Measurements from ENCODE around the gene DTNA. TPM values are rescaled to one million over a fixed set of nuclear protein-coding genes. Genes with fewer than 3 reads are reported as not detected.

The DTNA gene
- total RNA-seq, 1 donor from 2014 or later, result 13.3 TPM

DNA sequence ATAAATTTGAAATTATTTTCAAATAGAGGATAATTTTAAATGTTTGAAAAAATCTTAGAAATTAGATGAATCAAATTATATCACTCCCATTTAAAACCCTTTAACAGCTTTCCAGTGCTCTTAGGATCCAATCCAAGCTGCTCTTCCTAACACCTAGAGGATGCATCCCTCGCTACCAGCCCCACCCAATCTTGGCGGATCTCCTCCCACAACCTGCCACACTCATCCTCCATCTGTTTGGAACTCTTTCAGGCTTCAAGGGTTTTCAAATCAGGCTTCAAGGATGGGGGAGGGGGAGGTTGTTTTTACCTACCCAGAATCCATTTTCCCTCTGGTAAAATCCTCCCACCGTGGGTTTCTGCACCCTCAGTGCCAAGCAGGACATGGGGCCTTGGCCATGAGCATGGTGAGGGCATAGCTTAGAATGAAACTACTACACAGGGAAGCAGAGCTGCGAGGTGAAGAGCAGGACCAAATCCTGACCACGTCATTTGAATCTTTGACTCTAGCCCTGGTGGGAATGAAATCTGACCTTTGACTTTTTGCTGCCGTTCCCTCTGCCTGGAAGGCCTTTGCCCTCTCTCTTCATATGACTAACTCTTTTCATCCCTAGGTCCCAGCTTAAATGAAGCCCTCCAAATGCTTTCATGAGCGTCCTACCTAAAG, 218.1 kb downstream of the DTNA start:
- no peak overlapping the region for H3K4me3 Mint-ChIP-seq
- TF ChIP-seq, protein P1, sequence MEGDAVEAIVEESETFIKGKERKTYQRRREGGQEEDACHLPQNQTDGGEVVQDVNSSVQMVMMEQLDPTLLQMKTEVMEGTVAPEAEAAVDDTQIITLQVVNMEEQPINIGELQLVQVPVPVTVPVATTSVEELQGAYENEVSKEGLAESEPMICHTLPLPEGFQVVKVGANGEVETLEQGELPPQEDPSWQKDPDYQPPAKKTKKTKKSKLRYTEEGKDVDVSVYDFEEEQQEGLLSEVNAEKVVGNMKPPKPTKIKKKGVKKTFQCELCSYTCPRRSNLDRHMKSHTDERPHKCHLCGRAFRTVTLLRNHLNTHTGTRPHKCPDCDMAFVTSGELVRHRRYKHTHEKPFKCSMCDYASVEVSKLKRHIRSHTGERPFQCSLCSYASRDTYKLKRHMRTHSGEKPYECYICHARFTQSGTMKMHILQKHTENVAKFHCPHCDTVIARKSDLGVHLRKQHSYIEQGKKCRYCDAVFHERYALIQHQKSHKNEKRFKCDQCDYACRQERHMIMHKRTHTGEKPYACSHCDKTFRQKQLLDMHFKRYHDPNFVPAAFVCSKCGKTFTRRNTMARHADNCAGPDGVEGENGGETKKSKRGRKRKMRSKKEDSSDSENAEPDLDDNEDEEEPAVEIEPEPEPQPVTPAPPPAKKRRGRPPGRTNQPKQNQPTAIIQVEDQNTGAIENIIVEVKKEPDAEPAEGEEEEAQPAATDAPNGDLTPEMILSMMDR (conservative IDR thresholded peaks at IDR 0.05), result no peak
- no peaks in the 10 kb centered on the region for H3K9me3 Mint-ChIP-seq
- no peak overlapping the region for H3K27ac Mint-ChIP-seq (ENCODE audit: unreplicated experiment)
- no peak for DNase-seq (ENCODE audit: low read depth, low spot score)
- H3K27me3 Mint-ChIP-seq (ENCODE audit: low read depth), result no peaks in the 10 kb centered on the region
- no peaks in the 10 kb centered on the region for H3K36me3 Mint-ChIP-seq (ENCODE audit: low read depth)
- peaks cover 13% of the 10 kb centered on the region for H3K4me1 Mint-ChIP-seq

DNA sequence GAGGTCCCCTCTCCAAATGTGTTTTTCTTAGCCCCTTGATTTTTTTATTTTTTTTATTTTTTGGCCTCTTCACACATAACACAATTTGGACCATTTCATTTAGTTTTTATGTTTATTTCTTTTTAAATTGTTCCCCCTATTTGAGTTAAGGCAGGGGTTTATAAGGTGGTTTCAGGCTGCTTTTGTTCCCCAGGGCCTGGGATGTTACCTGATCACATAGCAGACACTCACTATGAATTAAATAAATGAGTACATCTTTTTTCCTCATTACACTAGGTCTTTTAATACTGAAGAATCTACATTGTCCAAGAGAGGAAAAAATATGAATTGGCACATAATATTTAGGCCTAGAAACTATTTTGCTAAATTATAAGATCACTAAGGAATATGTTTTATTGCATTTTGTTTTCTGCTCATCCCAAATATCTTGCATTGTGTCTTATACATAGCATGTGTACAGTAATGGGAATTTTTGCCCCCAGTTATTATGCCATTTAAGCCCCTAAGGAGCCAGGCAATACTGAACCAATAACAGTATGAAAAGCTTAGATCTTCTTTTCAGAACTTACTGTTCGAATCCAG, 218.7 kb downstream of the DTNA start:
- Mint-ChIP-seq H3K36me3 (ENCODE audit: low read depth) (no peaks in the 10 kb centered on the region), H3K4me1 (peaks cover 13% of the 10 kb centered on the region), H3K4me3 (no peak overlapping the region), H3K27ac (ENCODE audit: unreplicated experiment) (no peak overlapping the region), H3K27me3 (ENCODE audit: low read depth) (no peaks in the 10 kb centered on the region), H3K9me3 (no peaks in the 10 kb centered on the region)
- TF ChIP-seq, protein P1 (conservative IDR thresholded peaks at IDR 0.05), result no peak
- no peak for DNase-seq (ENCODE audit: low read depth, low spot score)

DNA sequence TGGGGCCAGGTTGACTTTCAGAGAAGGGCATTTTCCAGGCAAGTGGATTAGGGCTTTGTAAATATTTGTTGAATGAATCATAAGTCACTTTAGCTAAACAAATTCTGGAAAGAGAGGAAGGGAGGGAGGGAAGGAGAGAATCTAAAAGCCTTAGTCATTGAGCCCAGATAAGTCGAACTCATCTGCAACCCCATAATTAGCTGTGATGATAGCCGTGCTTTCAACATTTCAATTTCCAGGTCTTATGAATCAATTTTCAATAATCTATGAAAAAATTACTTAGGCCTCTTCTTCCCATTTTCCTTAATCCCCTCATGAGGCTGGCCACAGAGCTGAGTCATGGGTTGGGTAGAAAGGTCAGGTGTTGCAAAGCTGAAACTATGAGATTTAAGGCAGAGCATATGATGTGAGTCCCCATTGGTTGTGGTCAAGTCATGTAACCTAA, 219.3 kb downstream of the DTNA start:
- H3K27ac Mint-ChIP-seq (ENCODE audit: unreplicated experiment), result no peak overlapping the region
- H3K9me3 Mint-ChIP-seq, result no peaks in the 10 kb centered on the region
- H3K36me3 Mint-ChIP-seq (ENCODE audit: low read depth), result no peaks in the 10 kb centered on the region
- no peaks in the 10 kb centered on the region for H3K27me3 Mint-ChIP-seq (ENCODE audit: low read depth)
- H3K4me3 Mint-ChIP-seq, result no peak overlapping the region
- peaks cover 13% of the 10 kb centered on the region for H3K4me1 Mint-ChIP-seq
- DNase-seq (ENCODE audit: low read depth, low spot score), result no peak
- TF ChIP-seq, protein P1 (conservative IDR thresholded peaks at IDR 0.05), result no peak

DNA sequence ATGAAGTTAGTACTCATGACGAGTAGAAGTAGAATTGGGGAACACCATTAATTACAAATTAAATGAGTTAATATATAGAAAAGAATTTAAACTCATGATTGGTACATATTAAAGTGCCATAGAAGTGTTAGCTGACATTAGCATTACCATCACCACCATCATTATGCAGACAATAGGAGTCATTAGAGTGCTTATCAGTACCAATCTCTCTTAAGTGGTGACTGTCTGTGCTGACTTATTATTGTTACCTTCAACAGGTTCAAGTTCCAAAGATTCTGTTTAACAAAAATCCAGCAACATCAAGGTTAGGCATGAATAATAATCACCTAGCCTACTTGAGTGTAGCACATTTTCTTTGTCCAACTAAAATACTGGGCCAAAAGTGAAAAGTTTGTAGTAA, 222.3 kb downstream of the DTNA start:
- DNase-seq (ENCODE audit: low read depth, low spot score), result no peak
- TF ChIP-seq, protein P1 (conservative IDR thresholded peaks at IDR 0.05), result no peak
- Mint-ChIP-seq H3K9me3 (no peaks in the 10 kb centered on the region), H3K36me3 (ENCODE audit: low read depth) (no peaks in the 10 kb centered on the region), H3K27ac (ENCODE audit: unreplicated experiment) (no peak overlapping the region), H3K27me3 (ENCODE audit: low read depth) (no peaks in the 10 kb centered on the region), H3K4me3 (no peak overlapping the region), H3K4me1 (peaks cover 13% of the 10 kb centered on the region)

DNA sequence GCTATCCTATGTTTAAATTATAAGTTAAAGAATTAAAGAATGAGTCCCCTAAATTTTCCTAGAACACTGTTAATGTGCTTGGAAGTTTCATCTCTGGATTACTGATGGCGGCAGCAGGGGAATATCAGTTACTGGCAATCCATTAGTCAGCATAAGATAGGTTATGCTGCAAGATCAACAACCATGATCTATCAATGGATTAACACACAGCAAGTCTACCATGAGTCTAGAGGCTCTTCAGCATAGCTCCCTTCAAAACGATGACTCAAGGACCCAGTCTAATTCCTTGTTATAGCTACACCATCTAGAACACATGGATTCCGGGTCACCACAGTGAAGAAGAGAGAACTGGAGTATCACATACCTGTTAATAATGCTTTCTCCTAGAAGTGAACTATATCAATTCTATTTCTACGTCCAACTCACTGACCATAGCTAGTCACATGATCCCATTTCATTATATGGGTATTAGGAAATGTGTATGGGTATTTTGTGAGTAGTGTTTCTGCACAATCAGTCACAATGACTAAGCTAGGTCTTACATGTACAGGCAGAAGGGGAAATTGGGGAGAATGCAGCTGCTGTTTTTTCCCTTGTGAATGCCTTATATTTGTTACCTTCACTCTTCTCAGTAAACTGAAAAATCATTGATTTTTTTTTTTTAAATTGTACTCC, 222.8 kb downstream of the DTNA start:
- TF ChIP-seq, protein P1 (conservative IDR thresholded peaks at IDR 0.05), result no peak
- no peaks in the 10 kb centered on the region for H3K9me3 Mint-ChIP-seq
- no peak for DNase-seq (ENCODE audit: low read depth, low spot score)
- no peaks in the 10 kb centered on the region for H3K36me3 Mint-ChIP-seq (ENCODE audit: low read depth)
- H3K4me1 Mint-ChIP-seq, result peaks cover 9% of the 10 kb centered on the region
- H3K27ac Mint-ChIP-seq (ENCODE audit: unreplicated experiment), result no peak overlapping the region
- H3K4me3 Mint-ChIP-seq, result no peak overlapping the region
- no peaks in the 10 kb centered on the region for H3K27me3 Mint-ChIP-seq (ENCODE audit: low read depth)
